ENCODE data around the gene XPNPEP2. TPM values are rescaled to one million over a fixed set of nuclear protein-coding genes. Genes with fewer than 3 reads are reported as not detected.

Gene XPNPEP2
- total and polyA plus RNA-seq, 9 of the 15 experiments (the other 6 are each of a cell fraction or from before 2014, with no cell fraction given) = 0.03 to 0.19 (median 0.09) TPM; not detected in 5

- Histone ChIP-seq H3K79me2 (ENCODE audit: control insufficient read depth, insufficient read depth, low read length) (no peaks in the 10 kb centered on the region), H3K9me3 (replicated peaks; ENCODE audit: control insufficient read depth, insufficient read depth, low read depth, low read length) (no peaks in the 10 kb centered on the region), H3K27me3 (ENCODE audit: control insufficient read depth in 2 of 2, insufficient read depth in 2 of 2, low read length in 2 of 2) (no peaks in the 10 kb centered on the region), H3K36me3 (ENCODE audit: control insufficient read depth, insufficient read depth, low read length) (no peaks in the 10 kb centered on the region), H2AFZ (ENCODE audit: low read depth, low read length) (no peak overlapping the region), H3K9ac (ENCODE audit: insufficient read depth in 1 of 2, low read depth in 2 of 2, low read length in 2 of 2) (no peak overlapping the region), H4K20me1 (replicated peaks; ENCODE audit: control insufficient read depth, insufficient read depth, low read length) (no peaks in the 10 kb centered on the region), H3K4me2 (ENCODE audit: insufficient read depth, low read length) (no peak overlapping the region), H3K27ac (ENCODE audit: extremely low read depth, low read depth, low read length) (no peak overlapping the region), H3K4me1 (replicated peaks in 1 of 2; ENCODE audit: control insufficient read depth in 2 of 2, insufficient read depth in 2 of 2, low read length in 2 of 2) (peaks cover 0 to 5% of the 10 kb centered on the region in 2 experiments; a peak in 2 of 5 replicates), H3K4me3 (no peak overlapping the region), H3K9me1 (ENCODE audit: control insufficient read depth, insufficient read depth, low read length) (no peaks in the 10 kb centered on the region)
- intact Hi-C loops (cut with micrococcal nuclease) = no loop called here
- no peak for FAIRE-seq
- in situ Hi-C loops (cut with MboI) = no loop called here
- DNase-seq (ENCODE audit: extremely low read depth in 1 of 4, low spot score in 3 of 4) = no peak
- CTCF ChIA-PET (ENCODE audit: low intra/inter-chr PET ratio) = no interaction called here
- ATAC-seq = no peak
- no TSS peak for BruUV-seq (replicated peaks)
- 61% methylated on average over 10 of the region's 18 CpGs for WGBS (ENCODE audit: insufficient coverage, low coverage, missing lambda C conversion rate)
- POLR2A ChIA-PET = no interaction called here
- TF ChIP-seq ELK3 (CRISPR knock-in tag; IDR thresholded peaks at IDR 0.05) = no peak
- no peak for TF ChIP-seq ZBTB33 (CRISPR knock-in tag; IDR thresholded peaks at IDR 0.05)
- TF ChIP-seq JUND (IDR thresholded peaks at IDR 0.05; ENCODE audit: borderline replicate concordance, low read depth, low read length) = no peak
- TF ChIP-seq JUND (tag; IDR thresholded peaks at IDR 0.05; ENCODE audit: borderline replicate concordance, low read depth, low read length) = no peak
- no peak for TF ChIP-seq STAT6 (CRISPR knock-in tag; IDR thresholded peaks at IDR 0.05)
- TF ChIP-seq U2AF1 (optimal IDR thresholded peaks at IDR 0.05; ENCODE audit: low read depth, low read length) = no peak
- no peak for TF ChIP-seq ESRRA (IDR thresholded peaks at IDR 0.05; ENCODE audit: borderline replicate concordance, low read depth)
- TF ChIP-seq MEIS2 (IDR thresholded peaks at IDR 0.05; ENCODE audit: partially characterized antibody) = no peak
- TF ChIP-seq SRSF9 (IDR thresholded peaks at IDR 0.05; ENCODE audit: borderline replicate concordance, low read depth, low read length) = no peak
- no peak for TF ChIP-seq SMAD3 (CRISPR knock-in tag; conservative IDR thresholded peaks at IDR 0.05)
- no peak for TF ChIP-seq KAT8 (IDR thresholded peaks at IDR 0.05; ENCODE audit: low read depth)
- TF ChIP-seq SMAD1 (IDR thresholded peaks at IDR 0.05; ENCODE audit: low read depth, low read length, partially characterized antibody) = no peak
Observed at GRCh38 chrX:129792586-129793291, 54.0 kb downstream of the XPNPEP2 start.

Data from K562 (cell line).